HG03175 (cell line): ENCODE data around the gene WDR87.

Experiments
- ATAC-seq: cut with Tn5 transposase; IDR thresholded peaks from one replicate; pipeline ENCODE4 v1.9.1; 2021; ENCODE audit warnings: mild to moderate bottlenecking, moderate library complexity; ENCODE audit not compliant: unreplicated experiment

WDR87 gene

GRCh38 chr19:37905946-37906868 lies at the start of gene WDR87:
TSS of gene WDR87 (minus strand) at chr19:37906594. CDS start at chr19:37898239, 8,355 bp downstream.
- no peak for ATAC-seq

GRCh38 chr19:37955986-37956385 lies 49.6 kb upstream of the WDR87 start:
- no peak for ATAC-seq

GRCh38 chr19:37954421-37954874 lies 48.1 kb upstream of the WDR87 start:
- no peak for ATAC-seq

GRCh38 chr19:37953918-37954303 lies 47.5 kb upstream of the WDR87 start:
- ATAC-seq = no peak

- no peak for ATAC-seq
These were observed 47.0 kb upstream of the WDR87 start for GRCh38 chr19:37953171-37953917.

DNA sequence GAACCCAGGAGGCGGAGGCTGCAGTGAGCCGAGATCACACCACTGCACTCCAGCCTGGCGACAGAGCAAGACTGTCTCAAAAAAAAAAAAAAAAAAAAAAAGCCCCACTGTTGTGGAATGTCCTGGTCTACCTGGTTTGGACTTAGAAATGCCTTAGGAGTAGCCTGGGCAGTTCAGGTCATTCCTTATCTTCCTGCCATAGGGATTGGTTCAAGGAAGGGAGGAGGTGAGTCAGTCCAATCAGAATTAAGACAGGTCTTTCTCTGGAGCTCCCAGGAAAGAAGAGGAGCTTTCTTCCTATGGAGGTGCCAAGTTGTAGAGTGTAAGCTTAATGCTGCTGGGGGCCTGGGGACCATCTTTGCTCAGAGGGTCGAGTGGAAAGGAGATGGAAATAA lies 45.4 kb upstream of the WDR87 start:
- ATAC-seq = no peak

DNA sequence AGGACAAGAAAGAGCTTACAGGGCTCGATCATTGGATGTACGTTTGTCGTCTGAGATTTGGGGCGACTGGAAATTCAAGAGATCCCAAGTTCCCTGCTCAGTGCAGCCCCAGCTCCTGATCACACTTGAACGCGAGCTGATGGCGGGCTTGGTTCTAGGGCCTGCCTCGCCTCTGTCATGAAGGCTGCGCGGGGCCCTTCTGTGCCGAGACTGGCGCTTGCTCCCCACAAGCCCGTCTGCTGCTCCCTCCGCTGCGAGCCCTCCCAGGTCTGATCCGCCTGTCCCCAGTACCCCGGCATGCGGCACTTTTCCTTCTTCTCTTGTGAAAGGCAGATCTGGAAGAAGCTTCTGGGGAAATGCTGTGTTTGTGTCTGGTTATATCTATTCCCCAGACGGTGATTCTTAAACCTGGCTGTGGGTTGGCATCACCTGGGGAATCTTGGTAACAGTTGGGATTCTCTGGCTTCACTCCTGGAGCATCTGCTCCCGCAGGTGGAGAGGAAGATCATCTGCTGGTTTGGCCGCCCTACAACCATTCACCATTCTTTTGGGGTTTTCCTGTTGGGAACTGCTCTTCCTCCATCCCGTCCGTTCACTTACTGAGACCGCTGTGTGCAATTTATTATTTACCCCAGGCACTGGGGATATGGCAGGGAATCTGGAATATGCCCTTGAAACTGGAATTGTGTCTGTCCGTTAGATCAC lies 44.2 kb upstream of the WDR87 start:
- no peak for ATAC-seq

DNA sequence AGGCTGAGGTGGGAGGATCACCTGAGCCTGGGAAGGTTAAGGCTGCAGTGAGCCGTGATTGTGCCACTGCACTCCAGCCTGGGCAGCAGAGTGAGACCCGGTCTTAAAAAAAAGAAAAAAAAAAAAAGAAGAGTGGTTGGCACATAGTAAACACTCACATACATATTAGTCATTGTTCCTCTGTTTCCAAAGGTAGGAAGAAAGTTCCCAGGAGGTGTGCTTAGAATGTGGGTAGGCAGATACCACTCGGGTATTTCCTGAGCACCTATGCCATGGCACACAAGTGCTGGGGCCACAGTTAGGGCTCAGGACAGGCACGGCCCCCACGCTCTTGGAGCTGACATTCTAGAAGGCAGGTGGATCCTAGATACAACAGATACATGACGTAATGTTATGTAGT lies 42.0 kb upstream of the WDR87 start:
- ATAC-seq = no peak

- ATAC-seq = no peak
These were observed 41.4 kb upstream of the WDR87 start for GRCh38 chr19:37947778-37948177.

DNA sequence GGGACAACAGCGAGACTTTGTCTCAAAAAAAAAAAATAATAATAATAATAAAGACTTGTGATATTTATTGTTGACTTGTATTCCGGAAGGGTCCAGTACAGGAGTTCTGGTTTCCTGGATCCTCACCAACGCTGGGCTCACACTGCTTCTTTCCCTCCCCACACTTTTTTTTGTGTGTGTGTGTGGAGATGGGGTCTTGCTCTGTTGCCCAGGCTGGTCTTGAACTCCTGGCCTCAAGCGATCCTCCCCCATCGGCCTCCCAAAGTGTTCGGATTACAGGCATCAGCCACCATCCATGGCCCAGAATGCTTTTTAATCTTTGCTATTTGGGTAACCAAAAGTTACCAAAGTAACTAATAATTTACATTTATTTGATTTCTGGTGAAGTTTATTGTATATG lies 39.7 kb upstream of the WDR87 start:
- ATAC-seq = no peak

- no peak for ATAC-seq
These were observed 37.1 kb upstream of the WDR87 start for GRCh38 chr19:37943480-37943879.

DNA sequence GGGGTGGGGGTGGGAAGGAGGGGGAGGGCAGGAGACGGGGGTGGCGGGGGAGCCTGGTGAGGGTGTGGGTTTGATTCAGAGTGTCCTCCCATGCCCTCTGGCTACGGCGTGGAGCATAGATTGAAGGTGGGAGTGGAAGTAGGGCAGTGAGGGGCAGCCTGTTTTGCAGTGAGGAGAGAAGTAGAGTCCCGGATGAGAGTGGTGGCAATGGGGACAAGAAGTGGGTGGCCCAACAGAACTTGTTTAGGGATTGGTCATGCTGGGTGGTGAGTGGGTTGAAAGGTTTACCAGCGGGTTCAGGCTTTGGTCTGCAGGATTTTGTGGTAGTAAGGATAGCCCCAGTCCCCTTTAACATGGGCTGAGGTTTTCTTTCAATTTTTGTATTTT lies 36.1 kb upstream of the WDR87 start:
- ATAC-seq = no peak

- ATAC-seq = no peak
These were observed 35.6 kb upstream of the WDR87 start for GRCh38 chr19:37941782-37942515.

- no peak for ATAC-seq
These were observed 32.0 kb upstream of the WDR87 start for GRCh38 chr19:37938353-37938752.

- ATAC-seq = no peak
These were observed 30.5 kb upstream of the WDR87 start for GRCh38 chr19:37936886-37937285.

- ATAC-seq = no peak
These were observed 29.8 kb upstream of the WDR87 start for GRCh38 chr19:37936166-37936565.

- no peak for ATAC-seq
These were observed 28.9 kb upstream of the WDR87 start for GRCh38 chr19:37935341-37935740.

GRCh38 chr19:37933937-37934358 lies 27.6 kb upstream of the WDR87 start:
- no peak for ATAC-seq

DNA sequence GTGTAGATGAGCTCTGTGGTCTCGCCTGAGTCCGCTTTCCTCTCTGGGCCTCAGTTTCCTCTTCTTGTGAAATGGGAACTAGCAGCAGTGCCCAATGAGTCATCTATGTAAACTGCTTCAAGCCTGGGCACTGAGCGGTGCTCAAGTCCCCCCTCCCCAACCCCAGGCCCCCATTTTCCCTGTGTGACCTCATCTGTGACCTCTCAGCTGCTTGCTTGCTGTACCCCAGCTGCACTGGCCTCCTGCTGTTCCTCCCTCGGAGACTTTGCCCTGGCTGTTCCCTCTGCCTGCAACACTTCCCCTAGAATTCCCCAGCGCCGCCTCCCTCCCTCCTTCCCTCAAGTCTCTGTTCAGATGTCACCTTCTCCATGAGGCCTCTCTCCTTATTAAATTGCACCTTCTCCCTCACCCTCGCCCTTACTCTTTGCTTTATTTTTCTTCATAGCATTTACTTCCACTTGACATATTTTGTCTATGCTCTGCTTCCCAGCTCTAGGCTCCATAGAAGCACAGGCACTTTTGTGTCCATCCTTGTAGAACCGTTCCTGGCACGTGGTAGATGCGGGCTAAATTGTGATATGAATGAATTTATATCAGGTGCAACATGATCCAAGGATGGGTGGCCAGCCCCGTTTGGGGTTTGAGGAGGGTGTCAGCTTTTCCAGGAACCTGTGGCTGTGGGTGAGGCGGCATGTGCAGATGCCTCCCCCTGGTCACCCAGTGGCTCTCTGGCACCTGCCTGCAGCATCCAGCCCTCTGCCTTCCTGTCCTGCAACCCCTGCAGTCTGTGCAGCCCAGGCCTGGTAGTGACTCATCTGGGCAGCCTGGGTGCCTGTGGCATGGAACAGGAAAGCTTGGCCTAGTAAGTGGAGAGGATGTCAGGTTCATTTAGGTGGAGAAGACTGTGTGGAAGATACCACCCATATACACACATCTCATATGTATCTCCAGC lies 26.9 kb upstream of the WDR87 start:
- ATAC-seq = no peak
